ENCODE results near the gene ART4.

The ART4 gene

DNA sequence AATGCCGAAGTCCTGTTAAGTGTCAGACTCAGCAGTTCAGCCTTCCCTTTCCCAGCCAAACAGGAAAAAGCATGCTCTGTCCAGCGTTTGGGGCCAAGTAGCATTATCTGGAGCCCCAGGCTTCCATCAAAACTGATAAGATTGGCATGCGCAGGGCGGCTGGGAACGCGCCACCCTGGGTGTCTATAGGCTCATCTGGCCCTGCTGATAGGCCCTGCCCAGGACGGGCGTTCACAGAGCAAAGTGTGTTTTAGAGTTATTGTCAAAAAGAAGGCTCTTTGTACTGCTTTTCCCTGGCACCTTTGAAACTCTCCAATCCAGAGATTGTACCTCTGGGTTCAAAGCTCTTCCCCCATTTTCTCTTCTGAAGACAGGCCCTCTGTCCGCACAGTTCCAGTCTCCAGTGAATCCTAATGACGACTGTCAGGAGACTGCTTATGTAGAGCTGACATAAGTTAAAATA is at the start of gene ART4:
Gene ART4 (minus strand): TSS at position 102 of the 463 bp plus-strand sequence. CDS start 413 bp downstream, outside the sequence.
- DNase-seq: no peak

DNA sequence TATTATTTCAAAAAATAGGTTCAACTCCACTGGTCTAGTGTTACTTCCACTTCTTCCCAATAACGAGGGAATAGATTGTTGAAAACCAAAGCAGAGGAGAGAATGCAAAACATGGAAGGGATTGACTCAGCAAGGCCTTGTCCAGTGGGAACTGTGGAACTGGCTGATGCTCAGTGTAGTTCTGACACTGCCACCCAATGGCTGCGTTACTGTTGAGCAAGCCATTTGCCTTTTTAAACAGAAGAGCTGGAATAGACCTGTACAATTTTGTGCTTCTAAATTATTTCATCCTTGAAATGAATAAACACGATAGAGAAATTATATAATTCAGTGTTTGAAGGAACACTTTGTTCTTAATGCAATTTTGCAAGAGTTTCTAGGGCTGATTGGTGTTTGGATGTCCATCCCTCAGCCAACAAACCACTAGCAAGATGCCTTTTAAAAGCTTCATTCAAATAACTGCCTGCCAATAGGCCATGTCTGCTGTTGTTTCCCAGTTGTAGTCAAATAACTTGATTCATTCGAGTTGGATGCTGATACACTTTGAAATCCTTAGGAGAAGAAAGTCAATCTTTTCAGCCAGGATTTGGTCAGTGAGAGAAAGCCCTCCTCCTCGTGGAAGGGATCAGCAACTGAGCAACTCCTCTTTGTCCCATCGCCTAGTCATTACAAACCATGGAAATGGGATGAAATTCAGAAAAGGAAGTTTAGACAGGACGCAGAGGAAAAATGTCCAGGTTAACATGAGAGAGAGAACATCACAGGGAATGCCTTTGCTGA is 49.6 kb upstream of the ART4 start:
- no peak for DNase-seq

GRCh38 chr12:14890701-14891100 is 47.4 kb upstream of the ART4 start:
- DNase-seq: no peak

- DNase-seq: no peak
Measured at GRCh38 chr12:14886271-14886670, 42.9 kb upstream of the ART4 start.

DNA sequence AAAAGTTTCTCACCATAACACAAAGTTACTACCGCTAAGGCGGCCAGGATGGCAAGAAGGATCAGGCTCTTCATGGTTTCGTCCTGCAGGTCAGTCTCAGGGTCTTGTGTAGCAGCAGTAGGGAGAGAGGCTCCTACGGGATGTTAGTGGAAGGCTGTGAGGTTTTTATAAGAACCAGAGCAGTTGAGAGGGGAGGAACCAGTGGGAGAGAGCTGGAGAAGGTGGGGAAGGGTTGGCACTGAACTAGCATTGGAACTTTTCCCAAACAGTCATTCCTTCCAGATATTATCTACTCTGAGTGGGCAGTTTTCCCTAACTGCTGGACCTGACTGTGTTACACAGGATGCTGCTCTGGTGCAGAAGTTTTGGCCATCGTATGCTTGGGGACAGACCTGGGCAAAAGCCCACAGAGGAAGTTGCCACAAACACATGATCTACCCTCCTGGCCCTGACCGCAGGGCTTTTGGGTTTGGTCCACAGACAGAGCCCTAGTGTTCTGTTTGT is 42.4 kb upstream of the ART4 start, which contains the start of gene MGP:
Gene MGP (minus strand): TSS at position 137 of the 504 bp plus-strand sequence. CDS start 63 bp downstream, at position 74.
- DNase-seq: no peak

GRCh38 chr12:14884458-14884878 is 41.1 kb upstream of the ART4 start:
- peak; percentile 84 for DNase-seq

GRCh38 chr12:14883686-14884085 is 40.4 kb upstream of the ART4 start:
- DNase-seq: no peak

GRCh38 chr12:14880890-14881453 is 37.6 kb upstream of the ART4 start:
- DNase-seq: no peak

GRCh38 chr12:14879222-14879933 is 36.1 kb upstream of the ART4 start:
- no peak for DNase-seq

- DNase-seq: no peak
Measured at GRCh38 chr12:14878488-14878887, 35.2 kb upstream of the ART4 start.

DNA sequence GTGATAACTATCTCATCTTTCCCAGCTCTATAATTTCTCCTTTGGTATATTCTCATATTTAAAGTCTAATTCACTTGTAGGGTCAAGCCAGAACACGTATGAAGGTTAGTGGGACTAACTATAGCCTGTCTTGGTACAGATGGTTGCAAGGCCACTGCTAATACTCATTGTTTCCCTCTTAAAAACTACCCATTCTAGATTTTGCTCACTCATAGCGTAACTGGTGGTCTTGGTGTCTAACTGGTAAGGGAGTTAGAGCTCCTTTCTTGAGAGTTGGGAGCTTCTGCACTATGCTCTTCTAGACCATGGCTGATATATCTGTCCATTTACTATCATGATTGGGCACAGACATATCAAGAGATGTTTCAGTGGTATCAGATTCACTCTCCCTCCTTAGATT is 33.5 kb upstream of the ART4 start:
- DNase-seq: no peak

DNA sequence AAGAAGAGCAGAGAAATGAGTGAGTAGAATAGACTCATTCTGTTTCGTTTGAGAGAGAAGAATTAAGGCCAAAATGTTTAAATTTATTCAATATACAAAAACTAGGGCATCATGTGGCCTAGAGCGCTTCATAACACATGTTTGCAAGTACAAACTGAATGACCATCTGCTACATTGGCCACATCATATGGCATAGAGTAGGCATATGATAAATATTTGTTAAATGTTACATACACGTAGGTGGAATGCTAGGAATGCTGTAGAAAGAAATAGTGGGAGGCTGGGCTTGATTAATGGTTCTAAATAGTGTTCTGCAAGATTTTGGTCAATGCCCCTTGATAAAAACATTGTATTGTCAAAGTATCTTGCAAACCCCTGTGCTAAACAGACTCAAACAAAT is 31.6 kb upstream of the ART4 start:
- no peak for DNase-seq

GRCh38 chr12:14873440-14874185 is 30.3 kb upstream of the ART4 start:
- no peak for DNase-seq

- DNase-seq: no peak
Measured at GRCh38 chr12:14871886-14872285, 28.6 kb upstream of the ART4 start.

- no peak for DNase-seq
Measured at GRCh38 chr12:14871247-14871646, 27.9 kb upstream of the ART4 start.

- no peak for DNase-seq
Measured at GRCh38 chr12:14868916-14869506, 25.7 kb upstream of the ART4 start.

DNA sequence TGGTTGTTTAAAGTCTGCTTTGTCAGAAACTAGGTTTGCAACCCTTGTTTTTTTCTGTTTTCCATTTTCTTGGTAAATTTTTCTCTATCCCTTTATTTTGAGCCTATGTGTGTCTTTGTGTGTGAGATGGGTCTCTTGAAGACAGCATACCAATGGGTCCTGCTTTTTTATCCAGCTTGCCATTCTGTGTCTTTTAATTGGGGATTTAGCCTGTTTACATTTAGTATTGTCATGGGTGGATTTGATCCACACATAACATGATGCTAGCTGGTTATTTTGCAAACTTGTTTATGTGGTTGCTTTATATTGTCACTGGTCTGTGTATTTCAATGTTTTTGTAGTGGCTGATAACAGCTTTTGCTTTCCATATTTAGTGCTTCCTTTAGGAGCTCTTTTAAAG is 17.2 kb upstream of the ART4 start:
- DNase-seq: no peak

GRCh38 chr12:14858513-14858912 is 15.2 kb upstream of the ART4 start:
- no peak for DNase-seq

GRCh38 chr12:14854586-14855183 is 11.4 kb upstream of the ART4 start:
- no peak for DNase-seq

DNA sequence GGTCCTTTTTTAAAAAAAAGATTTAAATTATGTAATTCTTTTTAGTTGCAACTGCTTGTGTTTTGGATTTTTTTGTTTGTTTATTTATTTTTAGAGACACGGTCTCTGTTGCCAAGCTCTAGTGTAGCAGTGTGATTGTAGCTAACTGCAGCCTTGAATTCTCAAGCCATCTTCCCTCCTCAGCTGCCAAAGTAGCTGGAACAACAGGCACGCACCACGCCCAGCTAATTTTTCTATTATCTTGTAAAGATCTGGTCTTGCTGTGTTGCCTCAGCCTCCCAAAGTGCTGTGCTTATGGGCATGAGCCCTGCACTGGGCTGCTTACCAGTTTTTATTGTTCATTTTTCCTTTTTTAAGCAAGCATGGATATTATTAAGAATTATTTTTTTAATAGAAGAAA is 10.6 kb upstream of the ART4 start:
- no peak for DNase-seq

GRCh38 chr12:14852880-14853279 is 9.6 kb upstream of the ART4 start:
- no peak for DNase-seq
